ENCODE measurements around the gene POLR2E.
A peak's percentile ranks its signal among the peaks of the same experiment; 100 is the strongest.

Gene POLR2E

GRCh38 chr19:1110809-1111640 lies 15.8 kb upstream of the POLR2E start:
- DNase-seq (ENCODE audit: low spot score): no peak

GRCh38 chr19:1109697-1110671 lies 14.8 kb upstream of the POLR2E start:
- no peak for DNase-seq (ENCODE audit: low spot score)

- DNase-seq (ENCODE audit: low spot score): no peak
Observed at GRCh38 chr19:1109032-1109551, 13.9 kb upstream of the POLR2E start.

GRCh38 chr19:1108291-1109031 lies 13.3 kb upstream of the POLR2E start:
- no peak for DNase-seq (ENCODE audit: low spot score)

- DNase-seq (ENCODE audit: low spot score): no peak
Observed at GRCh38 chr19:1107661-1108261, 12.6 kb upstream of the POLR2E start.

- DNase-seq (ENCODE audit: low spot score): no peak
Observed at GRCh38 chr19:1106841-1107660, 11.9 kb upstream of the POLR2E start.

GRCh38 chr19:1105873-1106840 lies 11.0 kb upstream of the POLR2E start:
- no peak for DNase-seq (ENCODE audit: low spot score)

GRCh38 chr19:1105008-1105872 lies 10.1 kb upstream of the POLR2E start:
- peak; percentile 23 for DNase-seq (ENCODE audit: low spot score)

- DNase-seq (ENCODE audit: low spot score): peak; percentile 75
Observed at GRCh38 chr19:1104311-1105007, 9.3 kb upstream of the POLR2E start.

GRCh38 chr19:1103708-1104310 lies 8.6 kb upstream of the POLR2E start, which contains the start of gene GPX4:
GPX4 (plus strand) TSS chr19:1103994; CDS start chr19:1104044, 50 bp downstream.
- DNase-seq (ENCODE audit: low spot score): peak; percentile 98

GRCh38 chr19:1103132-1103707 lies 8.0 kb upstream of the POLR2E start:
- no peak for DNase-seq (ENCODE audit: low spot score)

GRCh38 chr19:1102407-1103131 lies 7.4 kb upstream of the POLR2E start:
- peak; percentile 97 for DNase-seq (ENCODE audit: low spot score)

GRCh38 chr19:1101337-1101698 lies 6.1 kb upstream of the POLR2E start:
- no peak for DNase-seq (ENCODE audit: low spot score)

- DNase-seq (ENCODE audit: low spot score): peak; percentile 36
Observed at GRCh38 chr19:1098177-1099051, 3.2 kb upstream of the POLR2E start.

GRCh38 chr19:1097810-1098176 lies 2.6 kb upstream of the POLR2E start:
- DNase-seq (ENCODE audit: low spot score): no peak

Measured in LoVo (cell line).